ENCODE results near the gene SNED1. TPM values are rescaled to one million over a fixed set of nuclear protein-coding genes. Genes with fewer than 3 reads are reported as not detected.

SNED1 gene
- polyA plus RNA-seq, 3 donors = 0.02 to 3.4 (median 0.12) TPM

DNA sequence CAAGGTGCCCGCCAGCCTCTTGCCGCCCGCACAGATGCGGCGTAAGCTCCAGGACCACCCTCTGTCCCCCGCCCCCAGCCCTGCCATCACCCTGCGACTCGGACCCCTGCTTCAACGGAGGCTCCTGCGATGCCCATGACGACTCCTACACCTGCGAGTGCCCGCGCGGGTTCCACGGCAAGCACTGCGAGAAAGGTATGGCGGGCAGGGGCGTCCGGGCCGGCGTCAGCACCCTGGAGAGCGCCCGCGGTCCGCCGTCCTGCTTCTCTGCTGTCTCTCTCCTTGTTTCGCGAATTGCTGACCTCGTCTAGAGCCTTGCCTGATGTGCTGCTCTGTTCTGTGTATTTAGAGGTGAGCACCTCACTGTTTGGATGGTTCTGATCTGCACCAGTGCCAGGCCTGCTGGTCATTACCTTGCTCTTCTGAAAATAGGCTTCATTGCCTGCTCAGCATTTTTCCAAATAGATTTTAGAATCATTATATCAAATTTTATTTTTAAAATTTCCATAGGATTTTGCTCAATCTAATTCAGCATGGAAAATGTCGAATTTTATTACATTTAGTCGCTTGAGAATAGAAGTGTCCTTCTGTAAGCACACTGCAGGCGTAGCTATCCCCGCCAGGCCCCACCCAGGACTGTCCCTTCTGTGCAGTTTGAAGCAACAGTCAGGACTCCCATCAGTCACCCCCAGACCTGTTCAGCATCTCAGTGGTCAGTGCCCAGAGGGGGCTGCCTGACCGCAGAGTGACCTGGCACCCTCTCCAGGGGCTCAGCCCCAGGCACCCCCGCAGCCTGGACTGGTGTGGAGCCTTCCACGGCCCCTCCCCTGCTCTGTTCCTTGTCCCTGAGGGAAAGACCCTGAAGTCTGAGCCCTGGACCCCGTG, 51.6 kb downstream of the SNED1 start:
- Histone ChIP-seq H3K4me1 (ENCODE audit: control insufficient read depth in 1 of 2, insufficient read depth in 2 of 2, low read length in 2 of 2) (no peaks in the 10 kb centered on the region), H3K27me3 (ENCODE audit: control insufficient read depth in 2 of 2, insufficient read depth in 2 of 2, low read length in 2 of 2) (no peaks in the 10 kb centered on the region), H3K4me2 (replicated peaks; ENCODE audit: extremely low read depth, low read length, poor library complexity, severe bottlenecking) (no peak overlapping the region), H3K4me3 (replicated peaks in 1 of 3; ENCODE audit: low read depth in 2 of 3, low read length in 3 of 3) (no peak overlapping the region), H2AFZ (ENCODE audit: insufficient read depth, low read depth, low read length, poor library complexity, severe bottlenecking) (no peak overlapping the region), H3K9me3 (replicated peaks in 1 of 2; ENCODE audit: control insufficient read depth in 1 of 2, insufficient read depth in 1 of 2, low read length in 2 of 2) (no peaks in the 10 kb centered on the region), H3K79me2 (ENCODE audit: insufficient read depth, low read length) (no peaks in the 10 kb centered on the region), H4K20me1 (ENCODE audit: insufficient read depth, low read length) (no peaks in the 10 kb centered on the region), H3K36me3 (replicated peaks in 1 of 2; ENCODE audit: control insufficient read depth in 1 of 2, insufficient read depth in 2 of 2, low read length in 2 of 2) (no peaks in the 10 kb centered on the region), H3K9ac (ENCODE audit: insufficient read depth, low read length, poor library complexity, severe bottlenecking) (no peak overlapping the region), H3K27ac (ENCODE audit: low read depth in 1 of 2, low read length in 2 of 2) (no peak overlapping the region)
- Mint-ChIP-seq H3K4me1 (no peaks in the 10 kb centered on the region), H3K27me3 (ENCODE audit: low read depth in 3 of 3) (peaks cover 2 to 4% (median 3%) of the 10 kb centered on the region in 3 donors), H3K36me3 (no peaks in the 10 kb centered on the region), H3K4me3 (no peak overlapping the region), H3K9me3 (peaks cover 0 to 5% (median 0%) of the 10 kb centered on the region in 7 donors), H3K27ac (no peak overlapping the region)
- TF ChIP-seq CTCF (IDR thresholded peaks at IDR 0.05) = no peak
- no peak for DNase-seq
- 92% methylated on average over 26 of the region's 38 CpGs for WGBS (ENCODE audit: insufficient coverage)
- intact Hi-C loops (cut with micrococcal nuclease) = no loop called here

GRCh38 chr2:241050624-241051577, 52.5 kb downstream of the SNED1 start:
- intact Hi-C loops (cut with micrococcal nuclease) = no loop called here
- peaks cover 0 to 1% (median 0%) of the 10 kb centered on the region in 7 donors for H3K9me3 Mint-ChIP-seq
- WGBS (ENCODE audit: insufficient coverage) = 83% methylated on average over 17 of the region's 18 CpGs
- Histone ChIP-seq H3K27me3 (ENCODE audit: control insufficient read depth in 2 of 2, insufficient read depth in 2 of 2, low read length in 2 of 2) (no peaks in the 10 kb centered on the region), H3K79me2 (ENCODE audit: insufficient read depth, low read length) (no peaks in the 10 kb centered on the region), H3K27ac (ENCODE audit: low read depth in 1 of 2, low read length in 2 of 2) (no peak overlapping the region), H3K9me3 (replicated peaks in 1 of 2; ENCODE audit: control insufficient read depth in 1 of 2, insufficient read depth in 1 of 2, low read length in 2 of 2) (no peaks in the 10 kb centered on the region), H4K20me1 (ENCODE audit: insufficient read depth, low read length) (no peaks in the 10 kb centered on the region), H2AFZ (ENCODE audit: insufficient read depth, low read depth, low read length, poor library complexity, severe bottlenecking) (no peak overlapping the region), H3K9ac (ENCODE audit: insufficient read depth, low read length, poor library complexity, severe bottlenecking) (no peak overlapping the region), H3K4me1 (ENCODE audit: control insufficient read depth in 1 of 2, insufficient read depth in 2 of 2, low read length in 2 of 2) (no peaks in the 10 kb centered on the region), H3K36me3 (replicated peaks in 1 of 2; ENCODE audit: control insufficient read depth in 1 of 2, insufficient read depth in 2 of 2, low read length in 2 of 2) (no peaks in the 10 kb centered on the region), H3K4me2 (replicated peaks; ENCODE audit: extremely low read depth, low read length, poor library complexity, severe bottlenecking) (no peak overlapping the region), H3K4me3 (replicated peaks in 1 of 3; ENCODE audit: low read depth in 2 of 3, low read length in 3 of 3) (no peak overlapping the region)
- TF ChIP-seq CTCF (IDR thresholded peaks at IDR 0.05) = no peak
- no peaks in the 10 kb centered on the region for H3K36me3 Mint-ChIP-seq
- peak in 1 of 3 donors; percentile 1 for DNase-seq
- no peak overlapping the region for H3K27ac Mint-ChIP-seq
- no peaks in the 10 kb centered on the region for H3K4me1 Mint-ChIP-seq
- H3K27me3 Mint-ChIP-seq (ENCODE audit: low read depth in 3 of 3) = peaks cover 0 to 4% (median 4%) of the 10 kb centered on the region in 3 donors
- no peak overlapping the region for H3K4me3 Mint-ChIP-seq

All from CD14-positive monocyte (primary cell).